Kidney (tissue), 14 donors: ENCODE measurements around the gene KL. TPM values are rescaled to one million over a fixed set of nuclear protein-coding genes. Genes with fewer than 3 reads are reported as not detected.

Experiments used
- DNase-seq, 5 donors: peaks; one replicate each; pipeline ENCODE4 v3.0.0-alpha.2; 2013 to 2020
- FAIRE-seq: peaks from 2 replicates; lab custom pipeline; 2012; peaks lifted over from hg19 to GRCh38; lab: Jason Lieb, UNC
- H3K27ac ChIP-seq, 2 donors: one replicate each; pipeline ENCODE4 v1.7.0; 2013; ENCODE audit warnings: low read depth in 2 of 2, low read length in 2 of 2, inconsistent platforms in 1 of 2
- H3K27me3 ChIP-seq: one replicate; pipeline ENCODE4 v1.7.1; 2013; ENCODE audit warnings: low read length, inconsistent platforms; ENCODE audit not compliant: control insufficient read depth, insufficient read depth
- H3K36me3 ChIP-seq, 3 donors: one replicate each; pipeline versions ENCODE4 v1.7.0 to v1.7.1; 2013; ENCODE audit warnings: low read length in 3 of 3, control low read depth in 1 of 3, inconsistent platforms in 1 of 3; ENCODE audit not compliant: insufficient read depth in 3 of 3, control insufficient read depth in 2 of 3
- H3K4me1 ChIP-seq, 3 donors: one replicate each; pipeline versions ENCODE4 v1.7.0 to v1.7.1; 2013; ENCODE audit warnings: low read length in 3 of 3, inconsistent platforms in 1 of 3, low read depth in 1 of 3; ENCODE audit not compliant: control insufficient read depth in 2 of 3, insufficient read depth in 2 of 3
- H3K4me3 ChIP-seq, 3 donors: one replicate each; pipeline versions ENCODE4 v1.7.0 to v1.8.1; 2013; ENCODE audit warnings: low read length in 3 of 3, control low read depth in 1 of 3, inconsistent platforms in 1 of 3
- H3K9ac ChIP-seq, 3 donors: one replicate each; pipeline versions ENCODE4 v1.7.0 to v1.7.1; 2013; ENCODE audit warnings: low read length in 3 of 3, control low read depth in 1 of 3, inconsistent platforms in 1 of 3
- H3K9me3 ChIP-seq, 3 donors: one replicate each; pipeline versions ENCODE4 v1.7.0 to v1.7.1; 2013; ENCODE audit warnings: low read length in 3 of 3, control low read depth in 1 of 3, inconsistent platforms in 1 of 3; ENCODE audit not compliant: control insufficient read depth in 2 of 3, insufficient read depth in 1 of 3
- CTCF ChIP-seq: IDR thresholded peaks from 3 replicates; pipeline ENCODE4 v1.5.1; 2012; ENCODE audit warnings: mild to moderate bottlenecking, moderate library complexity, borderline replicate concordance; ENCODE audit not compliant: insufficient read depth; ENCODE audit errors: extremely low read depth
- intact Hi-C: fragments of 100-400 bp; cut with DNase I; formaldehyde crosslinking; loops from one replicate; pipeline ENCODE4 v1.11.1; 2022
- polyA plus RNA-seq: library from polyadenylated mRNA; stranded (reverse); fragments of 350-450 nt; fragmentation: Illumina TruSeq; extraction: RNeasy Lipid Tissue Mini Kit (QIAGEN cat#74804); gene quantifications from one replicate; pipeline ENCODE4 v1.2.3, GENCODE V29; 2014; ENCODE audit warnings: low read depth, low replicate concordance; ENCODE audit not compliant: insufficient read depth
- total RNA-seq: library from RNA; stranded (reverse); fragmentation: NEBNext Ultra II Directional; extraction: Animal tissue kit (Norgen Biotek cat#: 25700); gene quantifications from one replicate; pipeline ENCODE4 v1.2.1, GENCODE V29; 2021
- donor health status: control.
- donor health status: control.
- donor health status: control.
- donor health status: control.
- donor health status: control.
- donor health status: DM: yes; HTN: yes; CAD: no.
- donor health status: Normal renal cell carcinoma (clear cell type).

KL gene
- total and polyA plus RNA-seq, 2 donors from 2014 or later, result 12.5 to 47.4 TPM

GRCh38 chr13:33080972-33081590 lies 64.9 kb downstream of the KL start:
- Histone ChIP-seq H3K9me3 (no peaks in the 10 kb centered on the region), H3K4me1 (no peaks in the 10 kb centered on the region), H3K27me3 (no peaks in the 10 kb centered on the region), H3K27ac (no peak overlapping the region), H3K4me3 (no peak overlapping the region), H3K9ac (no peak overlapping the region), H3K36me3 (no peaks in the 10 kb centered on the region)
- TF ChIP-seq CTCF, result no peak
- DNase-seq (peak in 1 of 5 donors; percentile 31), FAIRE-seq (peak; percentile 50)
- intact Hi-C loops, result no loop called here

GRCh38 chr13:33081666-33082065 lies 65.4 kb downstream of the KL start:
- intact Hi-C loops, result no loop called here
- Histone ChIP-seq H3K4me3 (no peak overlapping the region), H3K4me1 (no peaks in the 10 kb centered on the region), H3K27ac (no peak overlapping the region), H3K9ac (no peak overlapping the region), H3K36me3 (no peaks in the 10 kb centered on the region), H3K9me3 (no peaks in the 10 kb centered on the region), H3K27me3 (no peaks in the 10 kb centered on the region)
- FAIRE-seq (no peak), DNase-seq (no peak)
- TF ChIP-seq CTCF, result no peak

- no peaks in the 10 kb centered on the region for H3K36me3 ChIP-seq
- TF ChIP-seq CTCF, result no peak
- H3K4me1 ChIP-seq, result no peaks in the 10 kb centered on the region
- H3K27me3 ChIP-seq, result no peaks in the 10 kb centered on the region
- FAIRE-seq (no peak), DNase-seq (no peak)
- intact Hi-C loops, result no loop called here
- H3K9me3 ChIP-seq, result no peaks in the 10 kb centered on the region
- H3K9ac ChIP-seq, result no peak overlapping the region
- no peak overlapping the region for H3K27ac ChIP-seq
- no peak overlapping the region for H3K4me3 ChIP-seq
Measured at GRCh38 chr13:33083054-33083453, 66.8 kb downstream of the KL start.

GRCh38 chr13:33087091-33087490 lies 70.9 kb downstream of the KL start:
- no peak for TF ChIP-seq CTCF
- H3K27me3 ChIP-seq, result no peaks in the 10 kb centered on the region
- H3K9me3 ChIP-seq, result no peaks in the 10 kb centered on the region
- intact Hi-C loops, result no loop called here
- no peak for FAIRE-seq
- H3K36me3 ChIP-seq, result no peaks in the 10 kb centered on the region
- peaks cover 0 to 12% (median 8%) of the 10 kb centered on the region in 3 donors for H3K4me1 ChIP-seq
- H3K9ac ChIP-seq, result no peak overlapping the region
- H3K4me3 ChIP-seq, result no peak overlapping the region
- no peak overlapping the region for H3K27ac ChIP-seq
- DNase-seq, result no peak
